Nephron (organoid): ENCODE results near the gene KRTAP5-3.
"Not testable (repeated sequence)": the region's sequence is repeated elsewhere in the genome, so short reads cannot be mapped to it uniquely, and the experiment has no call there.

Source experiments
- H3K27ac Mint-ChIP-seq, 3 experiments: 2 replicates each; pipeline ENCODE4 v1.8.0; 2020; ENCODE audit warnings: mixed read lengths in 3 of 3, mild to moderate bottlenecking in 2 of 3, moderate library complexity in 1 of 3
- H3K27me3 Mint-ChIP-seq: 2 replicates; pipeline ENCODE4 v1.8.0; 2021; ENCODE audit warnings: low read depth, mild to moderate bottlenecking, moderate library complexity, mixed read lengths
- H3K36me3 Mint-ChIP-seq: 2 replicates; pipeline ENCODE4 v1.8.0; 2020; ENCODE audit warnings: low read depth, mixed read lengths
- H3K4me1 Mint-ChIP-seq: 2 replicates; pipeline ENCODE4 v1.8.0; 2020; ENCODE audit warnings: mixed read lengths
- H3K4me3 Mint-ChIP-seq, 3 experiments: 2 replicates each; pipeline ENCODE4 v1.8.0; 2020; ENCODE audit warnings: mild to moderate bottlenecking in 3 of 3, mixed read lengths in 3 of 3, moderate library complexity in 2 of 3
- H3K9me3 Mint-ChIP-seq: 2 replicates; pipeline ENCODE4 v1.8.0; 2020; ENCODE audit warnings: mixed read lengths
- TF ChIP-seq, protein P1 (sequence below), 3 experiments: fragments of 200-600 bp; sonication (generic); IDR thresholded peaks; one replicate each; pipeline ENCODE4 v1.5.0; 2021; ENCODE audit warnings: antibody characterized with exemption in 3 of 3; ENCODE audit not compliant: unreplicated experiment in 3 of 3

The KRTAP5-3 gene

DNA sequence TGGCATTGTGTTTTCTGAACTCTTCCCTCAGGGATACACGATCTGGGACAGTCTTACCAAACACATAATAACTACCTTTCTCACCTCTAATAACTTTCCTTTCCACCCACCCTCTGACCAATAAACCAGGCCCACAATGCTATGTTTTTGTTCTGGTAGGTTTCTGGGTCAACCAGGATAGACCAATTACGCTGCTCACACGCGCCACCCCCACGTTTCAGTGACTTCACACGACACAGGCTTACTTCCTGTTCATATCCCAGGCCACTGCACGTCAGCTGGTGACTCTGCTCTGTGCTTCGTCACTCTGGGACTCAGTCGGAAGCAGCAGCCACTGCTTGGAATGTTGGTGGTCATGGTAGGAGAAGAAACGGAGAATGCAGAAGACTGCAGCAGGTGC, 11.2 kb upstream of the KRTAP5-3 start:
- peaks cover 11% of the 10 kb centered on the region for H3K9me3 Mint-ChIP-seq
- H3K4me1 Mint-ChIP-seq, result no peaks in the 10 kb centered on the region
- H3K27ac Mint-ChIP-seq, result no peak overlapping the region
- H3K27me3 Mint-ChIP-seq, result peaks cover 15% of the 10 kb centered on the region
- no peaks in the 10 kb centered on the region for H3K36me3 Mint-ChIP-seq
- H3K4me3 Mint-ChIP-seq, result no peak overlapping the region
- TF ChIP-seq, protein P1, sequence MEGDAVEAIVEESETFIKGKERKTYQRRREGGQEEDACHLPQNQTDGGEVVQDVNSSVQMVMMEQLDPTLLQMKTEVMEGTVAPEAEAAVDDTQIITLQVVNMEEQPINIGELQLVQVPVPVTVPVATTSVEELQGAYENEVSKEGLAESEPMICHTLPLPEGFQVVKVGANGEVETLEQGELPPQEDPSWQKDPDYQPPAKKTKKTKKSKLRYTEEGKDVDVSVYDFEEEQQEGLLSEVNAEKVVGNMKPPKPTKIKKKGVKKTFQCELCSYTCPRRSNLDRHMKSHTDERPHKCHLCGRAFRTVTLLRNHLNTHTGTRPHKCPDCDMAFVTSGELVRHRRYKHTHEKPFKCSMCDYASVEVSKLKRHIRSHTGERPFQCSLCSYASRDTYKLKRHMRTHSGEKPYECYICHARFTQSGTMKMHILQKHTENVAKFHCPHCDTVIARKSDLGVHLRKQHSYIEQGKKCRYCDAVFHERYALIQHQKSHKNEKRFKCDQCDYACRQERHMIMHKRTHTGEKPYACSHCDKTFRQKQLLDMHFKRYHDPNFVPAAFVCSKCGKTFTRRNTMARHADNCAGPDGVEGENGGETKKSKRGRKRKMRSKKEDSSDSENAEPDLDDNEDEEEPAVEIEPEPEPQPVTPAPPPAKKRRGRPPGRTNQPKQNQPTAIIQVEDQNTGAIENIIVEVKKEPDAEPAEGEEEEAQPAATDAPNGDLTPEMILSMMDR (IDR thresholded peaks at IDR 0.05; ENCODE audit: unreplicated experiment in 3 of 3), result no peak

DNA sequence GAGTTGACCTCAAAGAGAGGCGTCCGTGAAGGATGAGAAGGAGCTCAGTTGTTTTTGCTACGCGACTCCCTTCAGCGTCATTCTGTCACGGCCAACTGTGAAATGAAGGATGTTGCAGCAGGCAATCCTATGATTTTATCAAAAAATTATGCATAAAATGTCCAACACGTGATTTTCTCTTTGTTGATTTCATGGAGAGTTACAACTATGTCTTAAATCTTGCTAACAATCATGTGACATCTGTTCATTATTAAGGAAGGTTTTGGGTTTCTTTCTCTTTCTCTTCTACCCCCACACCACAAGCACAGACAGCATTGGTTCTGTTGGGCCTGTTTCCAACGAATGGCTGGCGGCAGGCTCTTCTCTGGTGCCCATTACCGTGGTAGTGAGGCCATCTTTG, 10.0 kb upstream of the KRTAP5-3 start:
- Mint-ChIP-seq H3K27ac (no peak overlapping the region), H3K4me3 (no peak overlapping the region), H3K4me1 (no peaks in the 10 kb centered on the region), H3K27me3 (peaks cover 9% of the 10 kb centered on the region), H3K36me3 (no peaks in the 10 kb centered on the region), H3K9me3 (peaks cover 15% of the 10 kb centered on the region)
- TF ChIP-seq, protein P1 (IDR thresholded peaks at IDR 0.05; ENCODE audit: unreplicated experiment in 3 of 3), result no peak

DNA sequence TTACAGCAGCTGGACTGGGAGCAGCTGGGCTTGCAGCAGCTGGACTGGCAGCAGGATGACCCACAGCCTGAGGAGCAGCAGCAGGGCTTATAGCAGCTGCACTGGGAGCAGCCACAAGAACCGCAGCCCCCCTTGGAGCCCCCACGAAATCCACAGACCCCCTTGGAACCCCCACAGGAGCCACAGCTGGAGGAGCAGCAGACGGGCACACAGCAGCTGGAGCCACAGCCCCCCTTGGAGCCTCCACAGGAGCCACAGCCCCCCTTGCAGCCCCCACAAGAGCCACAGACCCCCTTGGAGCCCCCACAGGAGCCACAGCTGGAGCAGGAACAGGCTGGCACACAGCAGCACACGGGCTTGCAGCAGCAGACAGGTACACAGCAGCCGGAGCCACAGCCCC, 362 bp downstream of the KRTAP5-3 start:
- H3K4me1 Mint-ChIP-seq, H3K27ac Mint-ChIP-seq, H3K4me3 Mint-ChIP-seq, H3K9me3 Mint-ChIP-seq, H3K36me3 Mint-ChIP-seq: not testable (repeated sequence)
- H3K27me3 Mint-ChIP-seq, result peaks cover 42% of the 10 kb centered on the region

DNA sequence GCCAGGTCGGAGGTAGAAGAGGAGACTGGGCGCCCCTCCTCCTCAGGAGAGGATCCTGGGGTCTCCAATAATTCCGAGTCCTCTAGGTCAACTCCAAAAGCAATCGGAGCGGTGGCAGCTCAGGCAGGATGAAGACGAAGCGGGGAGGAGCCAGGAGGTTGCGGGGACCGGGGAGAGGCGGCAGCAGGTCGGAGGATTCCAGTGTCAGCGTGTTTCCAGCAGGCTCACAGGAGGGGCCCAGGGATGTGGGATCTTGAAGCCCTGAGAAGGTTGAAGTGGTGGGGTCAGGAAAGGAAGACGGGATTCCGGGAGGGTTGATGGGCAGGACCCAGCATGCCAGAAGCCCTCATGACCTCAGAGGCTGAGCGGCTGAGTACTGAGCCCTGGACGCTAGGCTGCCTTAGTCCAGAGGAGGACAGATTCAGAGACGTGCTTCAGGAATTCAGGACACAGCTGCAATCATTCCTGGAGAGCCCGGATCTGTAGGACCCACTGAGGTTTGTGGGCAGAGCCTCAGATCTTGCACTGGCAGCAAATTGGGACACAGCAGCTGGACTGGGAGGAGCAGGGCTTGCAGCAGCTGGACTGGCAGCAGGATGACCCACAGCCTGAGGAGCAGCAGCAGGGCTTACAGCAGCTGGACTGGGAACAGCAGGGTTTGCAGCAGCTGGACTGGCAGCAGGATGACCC, 962 bp downstream of the KRTAP5-3 start:
- H3K4me1 Mint-ChIP-seq, H3K36me3 Mint-ChIP-seq, H3K9me3 Mint-ChIP-seq: not testable (repeated sequence)
- peaks cover 45% of the 10 kb centered on the region for H3K27me3 Mint-ChIP-seq
- peak overlapping the region in 1 of 3 experiments; percentile 16 for H3K27ac Mint-ChIP-seq
- H3K4me3 Mint-ChIP-seq, result peak overlapping the region in 2 of 3 experiments; percentile 38 to 48

DNA sequence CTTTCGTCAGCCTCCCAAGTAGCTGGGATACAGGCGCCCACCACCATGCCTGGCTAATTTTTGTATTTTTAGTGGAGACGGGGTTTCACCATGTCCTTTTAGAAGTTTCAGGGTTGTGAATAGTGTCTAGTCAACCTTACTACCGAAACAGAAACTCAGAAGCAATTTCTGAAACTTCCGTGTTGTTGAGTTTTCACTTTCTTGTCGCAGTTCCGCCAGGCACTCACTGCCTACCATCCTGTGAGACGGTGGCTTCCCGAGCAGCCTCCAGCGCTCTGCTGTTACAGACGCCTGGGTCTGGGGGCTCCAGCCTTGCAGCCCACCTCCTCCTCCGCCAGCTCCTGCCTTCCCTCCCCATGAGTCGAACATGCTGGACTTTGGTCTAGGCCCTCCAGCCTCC, 2.3 kb downstream of the KRTAP5-3 start:
- H3K4me3 Mint-ChIP-seq, H3K36me3 Mint-ChIP-seq, H3K27ac Mint-ChIP-seq, H3K4me1 Mint-ChIP-seq: not testable (repeated sequence)
- peaks cover 14% of the 10 kb centered on the region for H3K9me3 Mint-ChIP-seq
- peaks cover 59% of the 10 kb centered on the region for H3K27me3 Mint-ChIP-seq

DNA sequence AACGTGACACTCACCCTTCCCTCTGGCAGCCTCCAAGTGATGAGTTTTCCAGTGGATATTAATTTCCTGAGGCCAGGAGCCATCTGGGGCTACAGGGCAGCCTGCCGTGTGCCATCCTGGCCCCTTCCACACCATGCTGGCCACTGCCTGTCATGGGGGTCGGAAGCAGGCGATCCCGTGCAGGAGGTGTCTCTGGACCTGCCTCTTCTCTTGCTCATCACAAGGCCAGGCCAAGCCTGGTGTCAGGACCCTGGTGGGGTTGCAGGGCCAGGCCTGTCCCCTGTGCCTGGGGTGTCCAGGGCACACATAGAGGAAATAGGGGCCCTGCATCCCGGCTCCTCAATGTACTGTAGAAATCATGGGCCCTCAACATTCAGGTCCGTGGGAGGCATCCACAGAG, 3.6 kb downstream of the KRTAP5-3 start:
- no peak overlapping the region for H3K27ac Mint-ChIP-seq
- TF ChIP-seq, protein P1 (IDR thresholded peaks at IDR 0.05; ENCODE audit: unreplicated experiment in 3 of 3), result no peak
- H3K36me3 Mint-ChIP-seq, result no peaks in the 10 kb centered on the region
- H3K27me3 Mint-ChIP-seq, result peaks cover 61% of the 10 kb centered on the region
- H3K4me3 Mint-ChIP-seq, result no peak overlapping the region
- H3K4me1 Mint-ChIP-seq, result peaks cover 7% of the 10 kb centered on the region
- H3K9me3 Mint-ChIP-seq, result peaks cover 12% of the 10 kb centered on the region

DNA sequence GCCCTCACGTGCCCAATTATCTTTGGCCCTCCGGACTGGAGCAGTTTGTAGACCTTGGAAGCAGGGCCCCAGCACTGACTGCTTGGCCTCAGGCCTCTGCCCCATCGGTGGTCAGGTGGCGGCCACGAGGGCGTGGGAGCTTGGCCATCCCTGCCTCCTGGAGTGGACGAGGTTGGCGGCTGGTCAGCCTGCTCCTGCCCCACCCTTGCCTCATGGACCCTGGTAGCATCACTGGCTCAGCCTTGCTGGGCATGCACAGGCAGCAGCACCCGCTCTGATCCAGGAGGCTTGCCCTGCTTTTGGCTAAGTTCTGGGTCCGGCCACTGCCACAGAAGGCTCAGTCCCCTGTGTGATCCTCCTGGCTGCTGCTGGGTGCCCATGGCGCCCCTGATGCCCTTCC, 4.1 kb downstream of the KRTAP5-3 start:
- peaks cover 61% of the 10 kb centered on the region for H3K27me3 Mint-ChIP-seq
- no peak overlapping the region for H3K27ac Mint-ChIP-seq
- peaks cover 7% of the 10 kb centered on the region for H3K4me1 Mint-ChIP-seq
- no peaks in the 10 kb centered on the region for H3K36me3 Mint-ChIP-seq
- H3K4me3 Mint-ChIP-seq, result no peak overlapping the region
- H3K9me3 Mint-ChIP-seq, result peaks cover 12% of the 10 kb centered on the region
- TF ChIP-seq, protein P1 (IDR thresholded peaks at IDR 0.05; ENCODE audit: unreplicated experiment in 3 of 3), result no peak
